Type B pancreatic cell (in vitro differentiated cells): ENCODE results near the gene CDC25C. TPM values are rescaled to one million over a fixed set of nuclear protein-coding genes. Genes with fewer than 3 reads are reported as not detected.

Source experiments
- DNase-seq: peaks from one replicate; pipeline ENCODE4 v3.0.0; 2021; ENCODE audit warnings: mixed read lengths; ENCODE audit not compliant: unreplicated experiment; ENCODE audit errors: extremely low spot score
- H3K27ac Mint-ChIP-seq: 2 replicates; pipeline ENCODE4 v1.8.0; 2021; ENCODE audit warnings: mild to moderate bottlenecking, mixed read lengths
- H3K27me3 Mint-ChIP-seq: 2 replicates; pipeline ENCODE4 v1.8.0; 2021; ENCODE audit warnings: mixed read lengths
- H3K36me3 Mint-ChIP-seq: 2 replicates; pipeline ENCODE4 v1.8.0; 2021; ENCODE audit warnings: mixed read lengths
- H3K4me1 Mint-ChIP-seq: one replicate; pipeline ENCODE4 v1.8.0; 2021; ENCODE audit warnings: mixed read lengths; ENCODE audit not compliant: unreplicated experiment
- H3K4me3 Mint-ChIP-seq: 2 replicates; pipeline ENCODE4 v1.8.0; 2021; ENCODE audit warnings: mild to moderate bottlenecking, mixed read lengths
- H3K9me3 Mint-ChIP-seq: 2 replicates; pipeline ENCODE4 v1.8.0; 2021; ENCODE audit warnings: mixed read lengths
- CTCF ChIP-seq: fragments of 200-600 bp; sonication (generic); conservative IDR thresholded peaks from 2 replicates; pipeline ENCODE4 v1.5.0; 2021; ENCODE audit warnings: antibody characterized with exemption, mild to moderate bottlenecking
- long read RNA-seq: library from polyadenylated mRNA; unstranded; transcript quantifications from one replicate; pipeline ENCODE4 v2.0.0, GENCODE V29; 2020
- total RNA-seq: library from RNA; stranded (reverse); gene quantifications from 2 replicates; pipeline ENCODE4 v1.2.1, GENCODE V29; 2021; ENCODE audit warnings: low replicate concordance

Gene CDC25C
- total RNA-seq = 4.1 and 17.2 TPM in 2 replicates
- long read RNA-seq, transcript CDC25C-201 (14 exons, 2,128 nt) = major isoform, 6 of 21 reads
- long read RNA-seq, partial matches to known transcripts = 1 of 21 reads
- long read RNA-seq, other reads (novel, unspliced or antisense) = 12 of 21 reads

- Mint-ChIP-seq H3K4me1 (peaks cover 19% of the 10 kb centered on the region), H3K4me3 (peak within 1 kb of the TSS; percentile 88), H3K9me3 (no peaks in the 10 kb centered on the region), H3K27ac (peak within 1 kb of the TSS; percentile 80), H3K36me3 (no peaks in the 10 kb centered on the region), H3K27me3 (no peaks in the 10 kb centered on the region)
- TF ChIP-seq CTCF = no peak
- peak; percentile 98 for DNase-seq
Measured at GRCh38 chr5:138331449-138332368, at the start of gene CDC25C. CDC25C (minus strand) TSS chr5:138331804; CDS start chr5:138331180, 624 bp downstream.

GRCh38 chr5:138372653-138373052 is 41.0 kb upstream of the CDC25C start:
- peaks cover 14% of the 10 kb centered on the region for H3K36me3 Mint-ChIP-seq
- no peak for TF ChIP-seq CTCF
- H3K4me3 Mint-ChIP-seq = no peak overlapping the region
- H3K27ac Mint-ChIP-seq = no peak overlapping the region
- no peaks in the 10 kb centered on the region for H3K9me3 Mint-ChIP-seq
- H3K4me1 Mint-ChIP-seq = peaks cover 10% of the 10 kb centered on the region
- H3K27me3 Mint-ChIP-seq = no peaks in the 10 kb centered on the region
- no peak for DNase-seq

DNA sequence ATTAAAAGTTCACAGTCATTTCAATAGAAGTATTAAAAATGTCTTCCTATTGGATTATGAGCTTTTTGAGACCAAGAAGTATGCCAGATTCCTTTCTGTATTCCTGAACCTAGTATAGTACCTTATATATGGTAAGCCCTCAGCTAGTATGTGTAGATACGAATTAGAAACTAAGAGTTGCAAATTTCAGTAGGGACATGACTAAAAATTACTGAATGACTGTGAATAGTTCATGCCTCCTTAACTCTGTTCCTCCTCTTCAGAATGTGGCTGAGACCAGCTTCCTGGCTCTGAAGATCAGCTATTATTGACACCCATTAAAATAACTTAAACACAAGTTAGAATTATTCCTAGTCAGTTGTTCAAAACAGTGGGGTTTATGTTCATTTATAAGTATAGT is 40.6 kb upstream of the CDC25C start:
- peaks cover 10% of the 10 kb centered on the region for H3K4me1 Mint-ChIP-seq
- no peak overlapping the region for H3K4me3 Mint-ChIP-seq
- DNase-seq = no peak
- no peaks in the 10 kb centered on the region for H3K9me3 Mint-ChIP-seq
- no peak for TF ChIP-seq CTCF
- no peaks in the 10 kb centered on the region for H3K27me3 Mint-ChIP-seq
- no peak overlapping the region for H3K27ac Mint-ChIP-seq
- peaks cover 10% of the 10 kb centered on the region for H3K36me3 Mint-ChIP-seq

GRCh38 chr5:138371454-138371853 is 39.9 kb upstream of the CDC25C start:
- H3K36me3 Mint-ChIP-seq = peaks cover 4% of the 10 kb centered on the region
- H3K27me3 Mint-ChIP-seq = no peaks in the 10 kb centered on the region
- peaks cover 16% of the 10 kb centered on the region for H3K4me1 Mint-ChIP-seq
- TF ChIP-seq CTCF = no peak
- H3K4me3 Mint-ChIP-seq = no peak overlapping the region
- no peaks in the 10 kb centered on the region for H3K9me3 Mint-ChIP-seq
- DNase-seq = no peak
- no peak overlapping the region for H3K27ac Mint-ChIP-seq

GRCh38 chr5:138370537-138370936 is 38.9 kb upstream of the CDC25C start:
- H3K36me3 Mint-ChIP-seq = peaks cover 4% of the 10 kb centered on the region
- no peak overlapping the region for H3K4me3 Mint-ChIP-seq
- no peak overlapping the region for H3K27ac Mint-ChIP-seq

More at GRCh38 chr5:138370537-138370936, 38.9 kb upstream of the CDC25C start:
- H3K9me3 Mint-ChIP-seq = no peaks in the 10 kb centered on the region
- DNase-seq = no peak
- H3K27me3 Mint-ChIP-seq = no peaks in the 10 kb centered on the region
- no peak for TF ChIP-seq CTCF
- H3K4me1 Mint-ChIP-seq = peaks cover 16% of the 10 kb centered on the region
